ENCODE data around the gene MSANTD1. TPM values are rescaled to one million over a fixed set of nuclear protein-coding genes. Genes with fewer than 3 reads are reported as not detected.

Gene MSANTD1
- total RNA-seq, 1 experiment from 2014 or later, result 0.71 TPM

DNA sequence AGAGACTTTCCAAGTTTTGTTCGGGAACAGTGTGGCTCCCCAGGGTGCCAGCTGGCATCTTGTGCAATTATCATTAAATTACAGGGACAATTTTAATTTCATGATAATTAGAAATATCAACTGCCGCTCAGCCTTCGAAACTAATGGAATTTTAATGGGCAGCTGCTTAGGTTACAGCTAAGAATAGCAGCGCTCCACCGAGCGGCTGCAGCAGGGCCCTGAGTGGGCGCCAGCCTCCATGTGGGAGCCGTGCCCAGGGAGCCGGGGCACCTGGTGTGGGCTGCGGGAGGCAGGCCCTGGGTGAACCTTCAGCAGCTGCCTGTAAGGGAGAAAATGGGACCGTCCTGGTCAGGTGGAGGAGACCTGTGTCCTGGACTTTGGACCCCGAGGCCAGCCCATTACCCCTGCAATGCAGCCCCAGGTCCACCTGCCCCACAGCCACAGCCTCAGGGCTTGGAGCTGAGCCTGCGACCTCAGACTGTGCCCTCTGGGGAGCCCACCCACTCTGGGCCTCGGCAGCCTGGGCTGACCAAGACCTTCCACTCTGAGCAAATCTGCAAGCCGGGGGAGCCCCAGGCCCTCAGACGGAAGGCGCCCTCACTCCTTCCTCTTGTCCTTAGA is 21.1 kb downstream of the MSANTD1 start:
- RAD21 ChIA-PET (ENCODE audit: low non-redundant PET in 1 of 2, low total read pairs in 2 of 2, uncharacterized antibody in 2 of 2, unreplicated experiment in 2 of 2), result no interaction called here
- ATAC-seq (no peak), DNase-seq (ENCODE audit: low read depth, low spot score) (no peak)
- POLR2A ChIA-PET, result no interaction called here
- Histone ChIP-seq H3K79me2 (ENCODE audit: insufficient read depth, low read length) (no peaks in the 10 kb centered on the region), H3K9ac (ENCODE audit: low read length) (no peak overlapping the region), H3K4me3 (replicated peaks in 1 of 2; ENCODE audit: low read depth in 1 of 2, low read length in 2 of 2) (no peak overlapping the region), H3K36me3 (ENCODE audit: control insufficient read depth in 1 of 2, insufficient read depth in 2 of 2, low read length in 2 of 2) (no peaks in the 10 kb centered on the region), H3K4me1 (ENCODE audit: control insufficient read depth in 1 of 2, insufficient read depth in 2 of 2, low read length in 2 of 2) (no peaks in the 10 kb centered on the region), H2AFZ (ENCODE audit: low read depth, low read length, poor library complexity, severe bottlenecking) (no peak overlapping the region), H3K9me3 (ENCODE audit: control insufficient read depth in 1 of 2, insufficient read depth in 1 of 2, low read depth in 1 of 2, low read length in 2 of 2) (no peaks in the 10 kb centered on the region), H4K20me1 (ENCODE audit: insufficient read depth) (no peaks in the 10 kb centered on the region), H3K27me3 (ENCODE audit: insufficient read depth, low read length) (0 out of 2 replicates have a peak, but pooled peaks cover 4% of the 10 kb centered on the region), H3K27ac (ENCODE audit: low read depth, low read length) (no peak overlapping the region), H3K9me2 (ENCODE audit: insufficient read depth) (no peaks in the 10 kb centered on the region), H3K4me2 (ENCODE audit: low read length) (no peak overlapping the region)
- CTCF ChIA-PET, result no interaction called here
- intact Hi-C loops (cut with micrococcal nuclease), result no loop called here
- TF ChIP-seq ZNF274 (IDR thresholded peaks at IDR 0.05; ENCODE audit: low read depth, low read length), result no peak
- TF ChIP-seq, protein P1, sequence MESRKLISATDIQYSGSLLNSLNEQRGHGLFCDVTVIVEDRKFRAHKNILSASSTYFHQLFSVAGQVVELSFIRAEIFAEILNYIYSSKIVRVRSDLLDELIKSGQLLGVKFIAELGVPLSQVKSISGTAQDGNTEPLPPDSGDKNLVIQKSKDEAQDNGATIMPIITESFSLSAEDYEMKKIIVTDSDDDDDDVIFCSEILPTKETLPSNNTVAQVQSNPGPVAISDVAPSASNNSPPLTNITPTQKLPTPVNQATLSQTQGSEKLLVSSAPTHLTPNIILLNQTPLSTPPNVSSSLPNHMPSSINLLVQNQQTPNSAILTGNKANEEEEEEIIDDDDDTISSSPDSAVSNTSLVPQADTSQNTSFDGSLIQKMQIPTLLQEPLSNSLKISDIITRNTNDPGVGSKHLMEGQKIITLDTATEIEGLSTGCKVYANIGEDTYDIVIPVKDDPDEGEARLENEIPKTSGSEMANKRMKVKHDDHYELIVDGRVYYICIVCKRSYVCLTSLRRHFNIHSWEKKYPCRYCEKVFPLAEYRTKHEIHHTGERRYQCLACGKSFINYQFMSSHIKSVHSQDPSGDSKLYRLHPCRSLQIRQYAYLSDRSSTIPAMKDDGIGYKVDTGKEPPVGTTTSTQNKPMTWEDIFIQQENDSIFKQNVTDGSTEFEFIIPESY (IDR thresholded peaks at IDR 0.05; ENCODE audit: extremely low read depth, insufficient replicate concordance, low read length), result no peak
- TF ChIP-seq SIN3A (IDR thresholded peaks at IDR 0.05; ENCODE audit: low read depth), result no peak
- TF ChIP-seq FOSL1 (IDR thresholded peaks at IDR 0.05; ENCODE audit: low read depth), result no peak
- no peak for TF ChIP-seq JUND (IDR thresholded peaks at IDR 0.05)
- TF ChIP-seq SRF (IDR thresholded peaks at IDR 0.05; ENCODE audit: low read depth), result no peak
- TF ChIP-seq, protein P2, sequence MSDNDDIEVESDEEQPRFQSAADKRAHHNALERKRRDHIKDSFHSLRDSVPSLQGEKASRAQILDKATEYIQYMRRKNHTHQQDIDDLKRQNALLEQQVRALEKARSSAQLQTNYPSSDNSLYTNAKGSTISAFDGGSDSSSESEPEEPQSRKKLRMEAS (IDR thresholded peaks at IDR 0.05), result no peak
- no TSS peak for BruUV-seq (replicated peaks)

DNA sequence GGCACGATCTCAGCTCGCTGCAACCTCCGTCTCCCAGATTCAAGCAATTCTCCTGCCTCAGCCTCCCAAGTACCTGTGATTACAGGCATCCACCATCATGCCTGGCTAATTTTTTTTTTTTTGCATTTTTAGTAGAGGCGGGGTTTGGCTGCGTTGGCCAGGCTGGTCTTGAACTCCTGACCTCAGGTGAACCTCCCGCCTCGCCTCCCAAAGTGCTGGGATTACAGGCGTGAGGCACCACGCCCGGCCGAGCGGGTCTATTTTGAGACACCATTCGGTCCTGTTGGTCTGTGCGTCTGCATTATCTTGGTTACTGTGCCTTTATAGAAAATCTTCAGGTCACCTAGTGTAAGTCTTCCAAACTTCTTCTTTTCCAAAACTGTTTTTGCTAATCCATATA is 22.2 kb downstream of the MSANTD1 start:
- intact Hi-C loops (cut with micrococcal nuclease), result no loop called here
- no peaks in the 10 kb centered on the region for H3K9me2 ChIP-seq (ENCODE audit: insufficient read depth)
- no peaks in the 10 kb centered on the region for H3K79me2 ChIP-seq (ENCODE audit: insufficient read depth, low read length)
- TF ChIP-seq CEBPB (IDR thresholded peaks at IDR 0.05; ENCODE audit: low read depth) (no peak), JUND (IDR thresholded peaks at IDR 0.05) (no peak), SIN3A (IDR thresholded peaks at IDR 0.05; ENCODE audit: low read depth) (no peak), EZH2phosphoT487 (IDR thresholded peaks at IDR 0.05; ENCODE audit: borderline replicate concordance) (no peak), ZNF274 (IDR thresholded peaks at IDR 0.05; ENCODE audit: low read depth, low read length) (no peak), ELF1 (IDR thresholded peaks at IDR 0.05; ENCODE audit: borderline replicate concordance, low read depth) (no peak), EZH2 (IDR thresholded peaks at IDR 0.05) (no peak), FOSL1 (IDR thresholded peaks at IDR 0.05; ENCODE audit: low read depth) (no peak), YY1 (IDR thresholded peaks at IDR 0.05; ENCODE audit: extremely low read depth, insufficient replicate concordance, low read depth, low read length) (no peak), EGR1 (IDR thresholded peaks at IDR 0.05; ENCODE audit: low read depth) (no peak), RAD21 (IDR thresholded peaks at IDR 0.05; ENCODE audit: low read depth) (no peak), CBX3 (IDR thresholded peaks at IDR 0.05; ENCODE audit: low read depth) (no peak)
- TF ChIP-seq, protein P2 (IDR thresholded peaks at IDR 0.05), result no peak
- TF ChIP-seq, protein P1 (IDR thresholded peaks at IDR 0.05; ENCODE audit: extremely low read depth, insufficient replicate concordance, low read length), result no peak
- no peaks in the 10 kb centered on the region for H3K4me1 ChIP-seq (ENCODE audit: control insufficient read depth in 1 of 2, insufficient read depth in 2 of 2, low read length in 2 of 2)
- no peak overlapping the region for H3K4me3 ChIP-seq (replicated peaks in 1 of 2; ENCODE audit: low read depth in 1 of 2, low read length in 2 of 2)
- H3K27me3 ChIP-seq (ENCODE audit: insufficient read depth, low read length), result 0 out of 2 replicates have a peak, but pooled peaks cover 4% of the 10 kb centered on the region
- H4K20me1 ChIP-seq (ENCODE audit: insufficient read depth), result no peaks in the 10 kb centered on the region
- DNase-seq (ENCODE audit: low read depth, low spot score), result no peak
- no peaks in the 10 kb centered on the region for H3K36me3 ChIP-seq (ENCODE audit: control insufficient read depth in 1 of 2, insufficient read depth in 2 of 2, low read length in 2 of 2)
- no TSS peak for BruUV-seq (replicated peaks)
- H3K4me2 ChIP-seq (ENCODE audit: low read length), result no peak overlapping the region
- no peak overlapping the region for H3K9ac ChIP-seq (ENCODE audit: low read length)
- no peak for ATAC-seq
- no peak overlapping the region for H3K27ac ChIP-seq (ENCODE audit: low read depth, low read length)
- RAD21 ChIA-PET (ENCODE audit: low non-redundant PET in 1 of 2, low total read pairs in 2 of 2, uncharacterized antibody in 2 of 2, unreplicated experiment in 2 of 2), result no interaction called here
- H3K9me3 ChIP-seq (ENCODE audit: control insufficient read depth in 1 of 2, insufficient read depth in 1 of 2, low read depth in 1 of 2, low read length in 2 of 2), result no peaks in the 10 kb centered on the region
- POLR2A ChIA-PET, result no interaction called here
- no peak overlapping the region for H2AFZ ChIP-seq (ENCODE audit: low read depth, low read length, poor library complexity, severe bottlenecking)
- CTCF ChIA-PET, result no interaction called here

Measured in HCT116 (cell line).